H1 (cell line): ENCODE measurements around the gene RASSF4. TPM values are rescaled to one million over a fixed set of nuclear protein-coding genes. Genes with fewer than 3 reads are reported as not detected.

Experiments
- ATF3 ChIP-seq: IDR thresholded peaks from 2 replicates; pipeline ENCODE4 v1.6.1; 2011; ENCODE audit warnings: low read depth, mild to moderate bottlenecking, low read length; ENCODE audit not compliant: insufficient read depth
- SP4 ChIP-seq: IDR thresholded peaks from 2 replicates; pipeline ENCODE4 v1.6.1; 2012; ENCODE audit warnings: low read length, inconsistent platforms
- ZNF274 ChIP-seq: IDR thresholded peaks from 2 replicates; pipeline ENCODE4 v1.7.0; 2012; ENCODE audit warnings: low read length, borderline replicate concordance; ENCODE audit errors: extremely low read depth
- polyA plus RNA-seq, 7 experiments: library from polyadenylated mRNA; depleted of rRNA in 3 of 7; stranded (reverse) in 5 of 7; unstranded in 2 of 7; fragments of >200 nt in 5 of 7; fragments of 200-250 nt in 2 of 7; gene quantifications; 1 replicate in 5 of 7; 2 replicates in 1 of 7; 4 replicates in 1 of 7; pipeline versions ENCODE4 v1.2.1 to v1.2.3, GENCODE V29; 2011 to 2013; ENCODE audit warnings: missing spikeins in 2 of 7, mixed read lengths in 2 of 7
- total RNA-seq: library from RNA; stranded (reverse); fragmentation: NEBNext Ultra II Directional; extraction: Animal tissue kit (Norgen Biotek cat#: 25700); gene quantifications from 2 replicates; pipeline ENCODE4 v1.2.1, GENCODE V29; 2021

The RASSF4 gene
- total and polyA plus RNA-seq, 2 of the 8 experiments (the other 6 are each of a cell fraction or from before 2014, with no cell fraction given) = 14.3 to 14.5 TPM

GRCh38 chr10:44998146-44998631 lies 38.6 kb downstream of the RASSF4 start (continued):
- TF ChIP-seq SP4 (no peak), ZNF274 (no peak), ATF3 (no peak)
